ENCODE data around the gene DONSON.
"Not testable (repeated sequence)": the region's sequence is repeated elsewhere in the genome, so short reads cannot be mapped to it uniquely, and the experiment has no call there.

Gene DONSON

GRCh38 chr21:33588485-33589335 lies at the start of gene DONSON:
Gene DONSON, minus strand, starts transcription at chr21:33588684. Its CDS starts 43 bp downstream, at chr21:33588641.
- peak; percentile 97 for DNase-seq (ENCODE audit: low spot score)

DNA sequence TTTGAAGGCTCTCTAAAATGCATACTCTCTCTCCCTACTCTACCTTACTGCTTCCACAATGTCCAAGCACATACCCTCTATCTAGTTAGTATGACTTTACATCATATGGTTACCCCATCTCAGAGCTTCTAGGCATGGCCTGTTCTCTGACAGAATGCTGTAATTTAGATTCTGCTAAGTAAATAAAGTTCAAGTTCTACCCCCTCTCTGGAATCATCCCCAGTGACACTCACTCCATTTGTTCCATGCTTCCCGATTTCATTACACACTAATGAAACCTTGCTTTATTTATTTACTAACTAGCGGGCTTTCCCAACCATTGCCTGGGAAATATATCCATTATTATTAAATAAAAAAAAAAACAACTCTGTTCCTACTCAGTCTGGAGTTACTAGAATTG lies 45.8 kb upstream of the DONSON start:
- no peak for DNase-seq (ENCODE audit: low spot score)

DNA sequence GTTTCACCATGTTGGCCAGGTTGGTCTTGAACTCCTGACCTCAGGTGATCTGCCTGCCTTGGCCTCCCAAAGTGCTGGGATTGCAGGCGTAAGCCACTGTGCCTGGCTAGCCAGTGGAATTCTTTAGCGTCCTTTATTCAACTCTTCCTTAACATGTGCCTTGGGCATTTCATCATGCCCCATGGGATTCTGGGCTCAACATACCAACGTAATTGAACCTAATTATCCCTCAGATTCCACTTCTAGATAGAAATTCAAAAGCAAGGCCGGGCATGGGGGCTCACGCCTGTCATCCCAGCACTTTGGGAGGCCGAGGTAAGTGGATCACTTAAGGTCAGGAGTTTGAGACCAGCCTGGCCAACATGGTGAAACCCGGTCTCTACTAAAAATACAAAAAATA lies 37.7 kb upstream of the DONSON start:
- DNase-seq (ENCODE audit: low spot score) = not testable (repeated sequence)

DNA sequence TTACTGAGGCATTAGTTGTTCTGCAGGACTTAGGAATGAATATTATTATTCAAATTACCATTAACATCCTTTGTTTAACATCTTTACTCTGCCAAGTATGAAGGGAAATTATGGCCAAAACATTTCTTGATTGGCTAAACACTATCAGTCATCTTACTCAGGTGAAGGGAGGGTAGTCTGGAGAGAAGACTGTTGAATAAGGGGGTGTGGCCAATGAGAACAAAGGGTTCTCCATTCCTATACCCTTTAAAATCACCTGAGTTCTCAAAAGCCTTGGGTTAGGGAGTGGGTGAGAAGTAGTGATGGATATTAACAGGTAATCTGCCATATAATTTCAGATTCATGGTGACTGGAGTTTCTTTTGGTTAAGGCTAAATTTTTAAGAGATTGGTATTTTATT lies 33.8 kb upstream of the DONSON start:
- DNase-seq (ENCODE audit: low spot score) = no peak

- DNase-seq (ENCODE audit: low spot score) = no peak
Observed at GRCh38 chr21:33619726-33620125, 31.2 kb upstream of the DONSON start.

GRCh38 chr21:33618407-33618806 lies 29.9 kb upstream of the DONSON start:
- no peak for DNase-seq (ENCODE audit: low spot score)

GRCh38 chr21:33617565-33617964 lies 29.1 kb upstream of the DONSON start:
- DNase-seq (ENCODE audit: low spot score) = not testable (repeated sequence)

DNA sequence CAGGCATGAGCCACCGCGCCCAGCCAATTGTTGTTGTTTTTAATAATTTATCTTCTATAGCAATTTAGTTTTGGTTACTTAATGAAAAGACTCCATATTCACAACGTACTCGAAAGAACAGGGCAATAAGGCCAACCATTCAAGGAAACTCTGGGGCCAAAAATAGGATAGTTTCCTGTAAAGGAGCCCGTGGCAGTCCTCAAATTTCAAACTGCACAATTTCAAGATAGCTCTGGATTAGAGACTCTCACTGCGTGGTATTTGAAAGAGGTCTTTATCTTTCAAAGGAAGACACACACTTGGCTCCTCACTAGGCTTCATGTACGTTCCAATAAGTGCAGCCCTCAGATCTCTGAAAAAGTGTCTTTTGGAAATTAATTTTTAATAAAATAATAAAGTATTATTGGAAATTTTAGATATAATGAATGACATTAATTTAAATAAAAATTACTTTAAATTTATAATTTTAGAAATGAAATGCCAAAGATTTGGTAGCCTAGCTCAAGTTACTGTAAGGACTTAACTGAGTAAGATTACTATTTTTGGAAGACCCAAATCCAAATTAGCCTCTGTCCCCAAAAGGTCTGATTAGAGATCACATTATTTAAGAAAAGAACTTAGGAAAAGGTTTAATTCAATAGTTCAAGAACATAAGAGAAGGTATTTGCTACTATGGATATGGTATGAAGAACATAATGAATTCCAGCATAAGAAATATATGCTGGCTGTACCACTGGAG lies 22.7 kb upstream of the DONSON start:
- no peak for DNase-seq (ENCODE audit: low spot score)

GRCh38 chr21:33608559-33608958 lies 20.1 kb upstream of the DONSON start:
- DNase-seq (ENCODE audit: low spot score) = no peak

DNA sequence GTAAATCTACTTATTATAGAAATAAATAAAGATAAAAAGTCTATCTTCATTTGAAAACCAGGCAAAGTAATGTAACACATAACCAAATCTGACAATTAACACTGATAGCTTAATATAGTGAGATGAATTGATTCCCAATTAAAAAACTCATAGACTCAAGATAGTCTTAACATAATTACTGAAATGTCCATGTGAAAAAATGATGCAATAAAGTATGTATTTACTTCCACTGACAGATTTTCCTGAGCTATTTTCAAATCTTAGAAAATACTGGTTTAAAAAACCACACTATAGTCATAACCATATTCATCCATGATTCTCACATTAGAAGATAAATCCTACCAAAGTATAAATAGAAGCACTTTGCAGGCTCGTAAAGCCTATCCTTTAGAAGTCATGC lies 9.6 kb upstream of the DONSON start:
- no peak for DNase-seq (ENCODE audit: low spot score)

DNA sequence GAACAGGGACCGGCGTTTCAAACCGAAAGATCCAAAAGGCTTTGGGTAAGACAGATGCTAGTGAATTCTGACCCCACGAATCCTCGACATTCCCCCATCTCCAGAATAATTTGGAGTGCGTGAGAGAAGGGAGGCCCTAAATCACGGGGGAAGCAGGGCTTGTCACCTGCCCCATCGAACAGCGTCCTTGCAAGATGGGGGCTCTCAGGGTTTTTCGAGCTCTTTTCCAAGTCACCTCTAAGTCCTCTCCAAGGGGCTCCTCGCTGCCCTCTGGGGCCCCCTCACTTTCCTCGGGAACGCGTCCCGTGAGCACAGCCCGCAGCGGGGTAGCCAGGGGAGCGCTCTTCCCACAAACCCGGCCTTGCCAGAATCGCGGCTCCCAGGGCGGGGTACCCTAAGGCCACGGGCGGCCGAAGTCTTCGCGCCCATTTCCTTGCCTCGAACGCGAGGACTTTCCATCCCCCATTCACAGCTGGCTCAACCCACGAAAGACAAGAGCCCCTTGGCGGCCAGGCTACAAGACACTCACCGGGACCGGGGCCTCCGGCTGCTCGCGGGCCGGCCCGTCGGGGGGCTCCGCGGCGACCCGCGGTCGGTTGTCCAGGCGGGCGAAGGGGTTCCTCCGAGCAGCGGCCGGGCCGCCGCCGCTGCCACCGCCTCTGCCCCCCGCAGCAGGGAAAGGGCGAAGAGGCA lies 546 bp downstream of the DONSON start:
- DNase-seq (ENCODE audit: low spot score) = peak; percentile 36

DNA sequence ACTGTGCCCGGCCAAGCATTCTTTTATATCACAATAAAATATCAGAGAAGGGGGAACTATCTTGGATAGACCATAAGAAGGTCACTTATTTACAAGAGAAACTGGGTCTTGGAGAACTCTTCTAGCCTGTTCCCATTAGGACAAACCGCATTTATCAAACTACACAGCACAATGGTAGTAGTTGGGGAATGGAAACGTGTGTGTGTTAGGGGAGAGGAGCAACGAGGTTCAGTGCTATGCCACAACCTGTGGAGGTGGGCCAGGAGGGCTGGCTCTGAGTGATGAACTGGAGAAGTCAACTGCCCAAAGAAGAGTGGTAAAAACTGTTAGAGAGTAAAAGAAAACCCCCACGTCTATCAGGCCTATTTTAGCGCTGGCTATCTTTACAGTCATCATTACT lies 1.6 kb downstream of the DONSON start:
- no peak for DNase-seq (ENCODE audit: low spot score)

DNA sequence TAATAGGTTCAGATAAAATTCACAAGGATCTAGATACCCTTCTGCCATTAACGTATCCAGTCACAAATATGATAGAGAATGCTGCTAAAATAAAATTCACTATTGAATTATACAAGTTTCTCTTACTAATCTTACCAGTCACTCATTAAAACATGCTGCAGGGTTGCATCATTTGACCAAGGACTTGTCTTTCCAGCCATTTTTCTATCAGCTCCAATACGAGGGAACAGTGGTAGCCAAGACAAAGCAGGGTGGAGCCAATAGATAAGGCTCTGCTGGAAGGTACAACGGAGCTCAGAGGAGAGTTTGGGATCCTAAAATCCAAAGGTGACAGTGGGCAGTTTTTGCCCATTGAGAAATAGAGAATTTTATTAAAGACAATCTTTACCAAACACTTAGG lies 4.0 kb downstream of the DONSON start:
- no peak for DNase-seq (ENCODE audit: low spot score)

- DNase-seq (ENCODE audit: low spot score) = no peak
Observed at GRCh38 chr21:33578959-33579542, 9.4 kb downstream of the DONSON start.

DNA sequence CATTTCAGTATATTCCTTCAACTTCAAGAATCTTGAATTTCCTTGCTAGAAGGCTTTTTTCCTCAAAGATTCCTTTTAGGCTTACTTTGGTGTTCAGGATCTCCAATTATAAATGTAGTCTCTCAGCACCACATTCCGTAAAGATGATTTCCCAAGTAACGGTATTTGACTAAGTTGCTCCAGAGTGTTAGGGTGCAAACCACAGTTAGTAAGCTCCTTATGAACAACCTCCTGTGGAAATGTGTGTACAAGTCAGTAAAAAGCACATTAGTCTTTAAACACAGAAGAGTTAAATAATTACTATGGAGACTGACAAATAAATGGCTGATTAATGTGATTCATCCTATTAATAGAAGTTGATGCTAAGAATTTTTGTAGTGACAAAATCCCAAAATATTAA lies 10.3 kb downstream of the DONSON start:
- no peak for DNase-seq (ENCODE audit: low spot score)

DNA sequence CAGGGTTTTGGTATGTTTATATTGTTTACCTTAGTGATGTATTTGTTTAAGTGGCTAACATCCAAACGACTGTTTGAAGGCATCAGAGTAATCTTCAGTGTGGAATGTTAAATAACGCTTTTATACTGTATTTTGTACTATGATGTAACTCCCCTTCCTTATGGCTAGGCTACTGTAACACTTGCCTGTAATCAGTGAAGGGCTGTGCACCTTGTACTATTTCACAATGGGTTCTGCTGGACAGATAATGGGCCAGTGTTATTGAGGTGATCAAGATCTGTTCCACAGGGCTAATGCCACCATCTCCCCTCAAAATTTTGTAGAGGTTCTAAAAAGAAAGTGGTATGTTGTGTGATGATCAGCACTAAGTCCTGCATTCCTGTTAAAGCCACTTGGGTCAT lies 11.7 kb downstream of the DONSON start:
- DNase-seq (ENCODE audit: low spot score) = not testable (repeated sequence)

- DNase-seq (ENCODE audit: low spot score) = no peak
Observed at GRCh38 chr21:33572350-33572749, 16.1 kb downstream of the DONSON start.

GRCh38 chr21:33569991-33570390 lies 18.5 kb downstream of the DONSON start:
- no peak for DNase-seq (ENCODE audit: low spot score)

- DNase-seq (ENCODE audit: low spot score) = no peak
Observed at GRCh38 chr21:33568448-33568847, 20.0 kb downstream of the DONSON start.

- no peak for DNase-seq (ENCODE audit: low spot score)
Observed at GRCh38 chr21:33567914-33568313, 20.6 kb downstream of the DONSON start.

- no peak for DNase-seq (ENCODE audit: low spot score)
Observed at GRCh38 chr21:33566514-33566913, 22.0 kb downstream of the DONSON start.

- DNase-seq (ENCODE audit: low spot score) = no peak
Observed at GRCh38 chr21:33562389-33562788, 26.1 kb downstream of the DONSON start.

All from germinal center (tissue), 1 donor.